A549 treated with GW870086 at 1 μM for 4 hours (cell line): ENCODE results near the gene MYD88. TPM values are rescaled to one million over a fixed set of nuclear protein-coding genes. Genes with fewer than 3 reads are reported as not detected.

Source experiments
- total RNA-seq: library from RNA; stranded (reverse); fragments of 200-300 nt; extraction: Qiagen RNA extraction; gene quantifications from 5 replicates; pipeline ENCODE4 v1.2.3, GENCODE V29; 2022; ENCODE audit warnings: low read depth

The MYD88 gene
- total RNA-seq = 22.8 to 26.1 TPM (median 24.8 TPM) in 5 replicates

DNA sequence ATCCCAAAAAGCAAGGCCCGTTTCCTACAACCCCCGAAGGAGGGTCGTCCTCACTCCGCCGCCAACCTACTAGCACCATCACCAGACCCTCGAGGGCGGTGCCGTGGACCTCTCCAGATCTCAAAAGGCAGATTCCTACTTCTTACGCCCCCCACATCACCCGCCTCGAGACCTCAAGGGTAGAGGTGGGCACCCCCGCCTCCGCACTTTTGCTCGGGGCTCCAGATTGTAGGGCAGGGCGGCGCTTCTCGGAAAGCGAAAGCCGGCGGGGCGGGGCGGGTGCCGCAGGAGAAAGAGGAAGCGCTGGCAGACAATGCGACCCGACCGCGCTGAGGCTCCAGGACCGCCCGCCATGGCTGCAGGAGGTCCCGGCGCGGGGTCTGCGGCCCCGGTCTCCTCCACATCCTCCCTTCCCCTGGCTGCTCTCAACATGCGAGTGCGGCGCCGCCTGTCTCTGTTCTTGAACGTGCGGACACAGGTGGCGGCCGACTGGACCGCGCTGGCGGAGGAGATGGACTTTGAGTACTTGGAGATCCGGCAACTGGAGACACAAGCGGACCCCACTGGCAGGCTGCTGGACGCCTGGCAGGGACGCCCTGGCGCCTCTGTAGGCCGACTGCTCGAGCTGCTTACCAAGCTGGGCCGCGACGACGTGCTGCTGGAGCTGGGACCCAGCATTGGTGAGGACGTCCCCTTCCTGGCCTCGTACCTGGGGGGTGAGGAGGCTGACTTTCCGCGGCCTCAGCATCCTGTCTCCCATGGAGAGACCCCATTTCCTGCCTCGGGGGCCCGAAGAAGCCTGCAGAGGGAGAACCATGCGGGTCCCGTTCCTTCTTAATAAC lies at the start of gene MYD88:
MYD88 (plus strand) TSS at position 313 of the 842 bp plus-strand sequence; CDS start at position 353, 40 bp downstream.

DNA sequence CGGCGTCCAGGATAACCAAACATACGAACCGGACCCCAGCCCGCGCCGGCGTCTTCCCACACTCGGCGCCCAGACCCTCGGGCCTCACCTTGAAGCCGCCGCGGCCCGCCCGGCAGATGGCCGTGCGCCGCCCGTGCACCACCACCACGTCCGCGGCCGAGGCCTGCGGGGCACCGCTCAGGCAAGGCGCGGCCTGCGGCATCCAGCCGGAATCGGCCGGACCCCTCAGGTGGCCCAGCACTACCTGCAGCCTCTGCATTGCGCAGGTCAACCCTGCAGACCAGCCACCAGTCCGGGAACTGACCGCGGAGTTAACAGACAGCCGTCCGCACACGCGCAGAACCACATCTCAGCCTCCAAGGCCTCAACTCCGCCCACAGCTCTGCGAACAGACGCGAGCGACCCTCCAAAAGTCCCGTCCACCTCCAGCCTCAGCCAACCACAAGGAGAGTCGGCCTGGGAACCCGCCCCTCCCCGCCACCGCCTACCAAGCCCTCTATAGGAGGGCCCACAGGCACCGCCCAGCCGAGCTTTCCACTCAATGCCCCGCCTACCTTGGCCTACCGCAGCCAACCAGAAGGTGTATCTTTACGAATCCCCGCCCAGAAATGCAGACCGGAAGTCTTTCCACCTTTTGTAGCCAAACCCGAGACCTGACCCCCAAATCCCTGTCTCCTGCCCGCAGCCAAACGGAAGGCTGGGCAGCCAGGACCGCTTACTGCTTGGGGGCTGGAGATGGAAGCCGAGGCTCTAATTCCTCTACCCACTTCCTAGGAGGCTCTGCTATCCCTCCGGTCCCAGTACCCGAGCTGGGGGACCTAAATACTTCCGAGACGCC lies 1.5 kb upstream of the MYD88 start, which contains the start of gene ACAA1:
ACAA1 (minus strand) TSS at position 351 of the 838 bp plus-strand sequence; CDS start at position 259, 92 bp downstream.

DNA sequence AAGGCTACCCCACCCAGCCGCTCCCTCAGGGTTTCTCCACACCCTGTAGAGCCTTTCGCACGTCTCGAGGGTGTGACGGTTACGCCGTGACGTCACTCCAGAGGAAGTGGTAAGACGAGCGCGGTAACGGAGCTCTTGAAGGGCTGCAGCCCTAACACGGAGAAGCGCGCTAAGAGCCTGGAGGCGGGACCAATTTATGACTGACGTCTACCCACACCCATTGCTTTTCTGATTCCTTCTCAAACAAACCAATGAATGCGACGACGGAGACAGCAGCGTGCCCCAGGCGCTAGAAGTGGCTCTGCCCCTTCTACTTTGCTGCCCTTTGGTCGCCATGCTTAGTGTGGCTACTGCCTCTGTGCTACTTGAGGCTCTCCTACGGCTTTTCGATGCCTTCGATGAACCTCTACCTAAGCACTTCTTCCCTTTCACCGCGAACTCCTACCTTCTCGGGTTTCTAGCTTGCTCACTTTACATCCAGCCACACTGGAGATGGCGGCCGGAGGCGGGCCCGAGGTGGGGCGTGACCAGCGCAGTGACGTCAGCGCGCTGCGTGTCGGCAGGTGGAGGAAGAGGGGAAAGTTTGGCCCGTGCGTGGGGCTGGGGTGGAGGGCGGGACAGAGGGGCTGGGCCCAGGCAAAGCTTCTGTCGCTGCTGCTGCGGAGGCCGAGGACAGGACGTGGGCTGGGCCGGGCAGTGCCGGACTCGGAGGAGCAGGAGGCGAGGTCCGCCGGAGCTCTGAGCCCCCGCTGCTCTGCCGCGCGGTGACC lies 26.7 kb downstream of the MYD88 start, which contains the start of gene OXSR1:
OXSR1 (plus strand) TSS at position 586 of the 770 bp plus-strand sequence. CDS start 340 bp downstream, outside the sequence.

Other genes with a start within 250 kb of the MYD88 start
- 0.07 to 0.35 TPM (median 0.30 TPM) in 3 of 5 replicates, not detected in the others for gene VILL, start 147.9 kb upstream of the MYD88 start, total RNA-seq
- gene PLCD1, start 109.0 kb upstream of the MYD88 start, total RNA-seq = 3.5 to 5.1 TPM (median 4.0 TPM) in 5 replicates
- 0.06 TPM in 1 of 5 replicates, not detected in the others for gene DLEC1, start 99.5 kb upstream of the MYD88 start, total RNA-seq
- gene ACAA1, start 1.5 kb upstream of the MYD88 start, total RNA-seq = 39.7 to 50.2 TPM (median 46.9 TPM) in 5 replicates
- gene OXSR1, start 26.9 kb downstream of the MYD88 start, total RNA-seq = 27.0 to 38.5 TPM (median 36.3 TPM) in 5 replicates
- gene SLC22A13, start 127.2 kb downstream of the MYD88 start, total RNA-seq = 0.07 to 0.10 TPM in 2 of 5 replicates, not detected in the others
- gene SLC22A14, start 143.6 kb downstream of the MYD88 start, total RNA-seq = not detected in 5 replicates
- 3.6 to 4.0 TPM (median 3.8 TPM) in 5 replicates for gene XYLB, start 208.1 kb downstream of the MYD88 start, total RNA-seq